Measurements from ENCODE around the gene APBB2.
A peak's percentile ranks its signal among the peaks of the same experiment; 100 is the strongest.

The APBB2 gene

DNA sequence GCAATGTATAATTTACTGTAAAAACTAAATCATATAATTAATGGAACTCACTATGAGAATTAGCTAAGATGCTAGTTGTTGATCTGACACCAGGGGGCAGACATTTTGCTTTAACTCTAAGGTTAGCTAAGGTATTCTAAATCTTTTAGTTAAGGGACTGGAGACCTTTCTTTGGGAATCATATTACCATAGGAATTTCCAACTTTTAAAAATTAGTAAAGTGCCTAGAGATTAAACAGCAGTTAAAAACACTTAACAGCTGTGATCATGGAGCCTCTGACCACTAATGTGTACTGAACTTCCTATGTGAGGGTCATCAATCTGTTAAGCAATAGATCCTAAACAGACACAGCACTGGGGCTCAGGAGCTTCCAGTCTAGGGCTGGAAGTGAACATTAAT lies 238.0 kb downstream of the APBB2 start:
- in situ Hi-C loops (cut with HindIII; ENCODE audit: low sequenced_read_pairs): no loop called here
- TF ChIP-seq CTCF (IDR thresholded peaks at IDR 0.05; ENCODE audit: low read depth, low read length, missing control alignments): peak; percentile 52
- no peak overlapping the region for H3K4me3 ChIP-seq (ENCODE audit: low read depth, low read length)
- DNase-seq (ENCODE audit: low read depth): peak; percentile 74

GRCh38 chr4:40972722-40973121 lies 241.6 kb downstream of the APBB2 start:
- in situ Hi-C loops (cut with HindIII; ENCODE audit: low sequenced_read_pairs): no loop called here
- no peak overlapping the region for H3K4me3 ChIP-seq (ENCODE audit: low read depth, low read length)
- no peak for TF ChIP-seq CTCF (IDR thresholded peaks at IDR 0.05; ENCODE audit: low read depth, low read length, missing control alignments)
- no peak for DNase-seq (ENCODE audit: low read depth)

DNA sequence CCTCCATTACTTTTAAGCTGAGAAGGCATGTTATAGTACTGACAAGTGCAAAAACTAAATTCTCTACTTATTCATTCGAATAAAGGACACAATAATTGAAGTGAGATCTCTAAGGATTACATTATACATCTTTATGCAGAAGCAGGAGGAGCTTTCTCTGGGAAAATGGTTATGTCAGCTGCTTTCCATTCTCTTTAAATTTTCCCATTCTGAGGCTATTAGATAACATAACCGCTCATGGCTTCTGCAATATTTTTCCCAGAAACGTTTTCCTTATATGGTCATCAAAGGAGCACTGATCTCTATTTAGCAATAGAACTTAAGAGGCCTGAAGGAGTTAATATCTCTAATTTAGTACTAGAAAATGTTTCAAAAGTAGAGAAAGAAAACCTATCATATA lies 243.0 kb downstream of the APBB2 start:
- TF ChIP-seq CTCF (IDR thresholded peaks at IDR 0.05; ENCODE audit: low read depth, low read length, missing control alignments): no peak
- DNase-seq (ENCODE audit: low read depth): no peak
- in situ Hi-C loops (cut with HindIII; ENCODE audit: low sequenced_read_pairs): no loop called here
- H3K4me3 ChIP-seq (ENCODE audit: low read depth, low read length): no peak overlapping the region

- TF ChIP-seq CTCF (IDR thresholded peaks at IDR 0.05; ENCODE audit: low read depth, low read length, missing control alignments): no peak
- in situ Hi-C loops (cut with HindIII; ENCODE audit: low sequenced_read_pairs): no loop called here
- H3K4me3 ChIP-seq (ENCODE audit: low read depth, low read length): no peak overlapping the region
- no peak for DNase-seq (ENCODE audit: low read depth)
These were observed 244.8 kb downstream of the APBB2 start for GRCh38 chr4:40969501-40969900.

DNA sequence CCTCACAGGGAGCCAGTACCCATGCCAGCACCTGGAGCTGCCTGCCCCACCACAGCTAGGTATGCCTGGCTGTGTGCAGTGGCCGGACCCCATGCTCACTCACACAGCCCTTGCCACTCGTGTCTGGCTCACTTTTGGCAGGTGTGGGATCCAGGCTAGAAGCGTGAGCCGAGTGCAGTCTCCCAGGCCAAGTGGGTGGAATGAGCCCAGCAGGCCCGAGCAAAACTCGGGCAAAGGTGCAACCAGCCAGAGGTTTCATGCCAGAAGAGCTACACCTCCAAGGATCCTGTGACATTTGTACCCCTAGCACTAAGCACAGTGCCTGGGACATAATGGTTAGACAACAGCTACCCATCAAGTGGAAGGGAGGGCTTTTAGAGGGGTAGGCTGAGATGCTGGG lies 246.8 kb downstream of the APBB2 start:
- DNase-seq (ENCODE audit: low read depth): no peak
- in situ Hi-C loops (cut with HindIII; ENCODE audit: low sequenced_read_pairs): no loop called here
- H3K4me3 ChIP-seq (ENCODE audit: low read depth, low read length): no peak overlapping the region
- TF ChIP-seq CTCF (IDR thresholded peaks at IDR 0.05; ENCODE audit: low read depth, low read length, missing control alignments): no peak

DNA sequence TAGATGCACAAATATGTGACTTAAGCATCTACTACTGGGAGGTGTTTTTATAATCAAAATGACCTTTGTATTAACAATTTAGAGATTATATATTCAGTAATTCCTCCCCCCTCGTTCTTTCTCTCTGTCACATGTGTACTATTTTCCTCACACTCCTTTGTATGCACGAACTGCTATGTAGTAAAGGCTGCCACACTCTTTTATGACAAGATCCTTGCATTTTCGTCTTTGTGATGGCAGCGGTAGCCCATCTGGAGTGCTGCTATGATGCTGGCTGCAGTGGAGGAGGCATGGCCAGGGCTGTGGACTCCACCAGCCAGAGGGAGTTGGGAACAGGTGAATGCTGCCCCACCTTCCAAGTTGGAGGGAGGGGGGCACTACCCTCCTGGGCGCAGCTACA lies 248.3 kb downstream of the APBB2 start:
- no peak for TF ChIP-seq CTCF (IDR thresholded peaks at IDR 0.05; ENCODE audit: low read depth, low read length, missing control alignments)
- in situ Hi-C loops (cut with HindIII; ENCODE audit: low sequenced_read_pairs): no loop called here
- H3K4me3 ChIP-seq (ENCODE audit: low read depth, low read length): no peak overlapping the region
- no peak for DNase-seq (ENCODE audit: low read depth)
